ENCODE data around the gene C1orf174. TPM values are rescaled to one million over a fixed set of nuclear protein-coding genes. Genes with fewer than 3 reads are reported as not detected.

C1orf174 gene
- total RNA-seq, 1 donor from 2014 or later, result 30.8 TPM

Other genes starting within 250 kb of the C1orf174 start
- under 0.01 TPM in 1 of 2 replicates, not detected in the other for gene TP73, start 247.8 kb downstream of the C1orf174 start, total RNA-seq
- not detected in 2 replicates for gene CCDC27, start 147.8 kb downstream of the C1orf174 start, total RNA-seq
- 0.74 and 1.6 TPM in 2 replicates for gene SMIM1, start 127.5 kb downstream of the C1orf174 start, total RNA-seq
- gene LRRC47, start 103.8 kb downstream of the C1orf174 start, total RNA-seq, result 34.7 and 36.1 TPM in 2 replicates
- gene CEP104, start 43.1 kb downstream of the C1orf174 start, total RNA-seq, result 16.5 and 42.1 TPM in 2 replicates
- gene DFFB, start 42.8 kb downstream of the C1orf174 start, total RNA-seq, result 11.5 and 15.1 TPM in 2 replicates

Measured in pulmonary artery endothelial cell (primary cell).